ENCODE measurements around the gene PRKAG2.
A peak's percentile ranks its signal among the peaks of the same experiment; 100 is the strongest.
"Not testable (repeated sequence)": the region's sequence is repeated elsewhere in the genome, so short reads cannot be mapped to it uniquely, and the experiment has no call there.

PRKAG2 gene

DNA sequence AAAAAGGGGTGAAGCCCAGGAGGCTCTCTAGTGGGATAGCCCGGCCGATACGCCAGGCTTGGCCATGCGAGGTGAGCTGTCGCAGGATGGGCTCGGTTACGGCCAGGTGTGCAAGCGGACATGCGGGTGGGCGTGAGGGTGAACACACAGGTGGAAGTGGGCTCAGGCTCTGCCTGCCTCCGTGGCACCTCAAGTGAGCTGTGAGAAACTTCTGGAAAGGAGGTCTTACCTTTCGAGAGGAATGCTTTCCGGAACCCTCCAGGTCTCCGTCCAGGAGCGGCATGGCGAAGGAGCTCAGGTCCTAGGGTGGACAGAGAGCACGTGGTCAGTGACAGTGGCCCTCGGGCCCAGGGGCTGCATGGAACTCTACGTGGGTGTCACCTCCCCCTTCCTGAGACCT, 90.7 kb downstream of the PRKAG2 start:
- DNase-seq (ENCODE audit: low spot score), result no peak

DNA sequence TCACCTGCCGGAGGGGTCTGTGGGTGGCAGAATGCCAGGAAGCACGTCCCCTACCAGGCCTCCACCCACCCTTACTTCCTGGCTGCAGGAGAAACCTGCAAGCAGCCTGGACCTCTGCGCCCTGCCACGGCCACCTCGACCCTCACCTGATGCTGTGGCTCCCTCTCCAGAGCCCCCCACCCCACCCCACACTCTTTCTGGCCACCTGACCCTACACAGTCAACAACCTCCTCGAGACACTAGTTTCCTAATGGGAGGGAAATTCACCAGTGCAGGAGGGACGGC, 91.3 kb downstream of the PRKAG2 start:
- no peak for DNase-seq (ENCODE audit: low spot score)

DNA sequence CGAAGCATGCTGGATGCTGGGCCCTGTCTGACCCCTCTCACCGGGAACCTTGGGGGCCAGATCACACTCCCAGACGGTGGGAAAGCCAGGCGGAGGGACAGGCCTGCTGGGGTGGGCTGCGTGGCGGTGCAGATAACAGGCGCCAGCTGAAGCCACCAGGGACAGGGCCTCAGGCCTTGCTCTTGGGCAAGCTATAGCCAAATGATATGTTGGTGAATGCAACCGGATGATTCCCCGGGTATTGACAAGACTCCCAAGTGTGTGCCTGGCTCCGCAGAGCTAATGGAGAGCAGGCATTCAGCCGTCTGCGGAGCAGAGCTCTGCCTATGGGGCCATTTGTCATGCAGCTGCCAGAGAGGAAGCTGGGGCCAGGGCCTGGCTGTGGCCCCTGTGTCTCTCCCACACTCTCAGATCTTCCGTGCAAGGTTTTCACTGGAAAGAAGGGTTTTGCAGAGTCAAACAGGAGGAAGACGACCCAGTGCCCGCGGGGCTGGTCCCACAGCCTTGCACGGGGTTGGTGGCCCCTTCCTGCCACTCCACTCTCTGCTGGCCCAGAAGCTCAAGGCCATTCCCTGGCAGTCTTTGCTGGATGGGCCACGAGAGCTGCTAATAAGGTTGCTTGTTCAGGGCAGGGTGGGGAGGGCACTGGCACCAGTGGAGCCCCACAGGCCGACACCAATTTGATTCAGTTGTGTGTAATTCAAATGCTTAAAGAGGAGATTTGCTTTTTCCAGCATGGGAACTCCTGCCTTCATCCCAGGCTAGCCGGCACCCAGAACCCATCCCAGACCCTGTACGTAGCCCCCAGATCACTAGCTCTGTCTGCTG, 91.8 kb downstream of the PRKAG2 start:
- no peak for DNase-seq (ENCODE audit: low spot score)

DNA sequence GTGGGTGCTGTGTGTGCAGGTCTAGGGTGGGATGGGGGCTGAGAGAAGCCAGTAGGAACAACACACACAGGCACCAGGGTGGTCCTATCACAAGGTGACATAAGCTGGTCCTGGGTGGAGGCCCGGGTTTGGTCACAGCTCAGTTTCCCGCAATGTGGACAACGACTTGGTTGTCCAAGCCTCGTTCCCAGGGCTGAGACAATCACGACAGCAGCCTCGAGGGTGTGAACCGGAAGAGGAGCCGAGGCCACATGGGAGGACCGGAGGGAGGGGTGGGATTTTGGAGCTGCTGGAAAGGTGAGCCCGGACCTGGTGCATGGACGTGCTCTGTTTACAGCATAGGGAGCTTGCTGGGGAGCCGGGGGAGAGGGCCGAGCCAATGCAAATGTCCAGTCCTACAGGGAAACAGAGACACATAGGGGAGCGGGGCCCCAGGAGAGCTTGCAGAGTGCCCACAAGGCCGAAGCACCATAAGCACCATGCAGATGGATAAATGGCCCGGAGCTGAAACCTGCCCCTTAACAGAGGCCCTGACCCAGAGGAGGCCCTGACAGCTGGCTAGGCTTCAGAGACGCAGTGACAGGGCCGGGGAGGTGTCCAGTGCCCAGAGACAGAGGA, 92.8 kb downstream of the PRKAG2 start:
- DNase-seq (ENCODE audit: low spot score), result no peak

DNA sequence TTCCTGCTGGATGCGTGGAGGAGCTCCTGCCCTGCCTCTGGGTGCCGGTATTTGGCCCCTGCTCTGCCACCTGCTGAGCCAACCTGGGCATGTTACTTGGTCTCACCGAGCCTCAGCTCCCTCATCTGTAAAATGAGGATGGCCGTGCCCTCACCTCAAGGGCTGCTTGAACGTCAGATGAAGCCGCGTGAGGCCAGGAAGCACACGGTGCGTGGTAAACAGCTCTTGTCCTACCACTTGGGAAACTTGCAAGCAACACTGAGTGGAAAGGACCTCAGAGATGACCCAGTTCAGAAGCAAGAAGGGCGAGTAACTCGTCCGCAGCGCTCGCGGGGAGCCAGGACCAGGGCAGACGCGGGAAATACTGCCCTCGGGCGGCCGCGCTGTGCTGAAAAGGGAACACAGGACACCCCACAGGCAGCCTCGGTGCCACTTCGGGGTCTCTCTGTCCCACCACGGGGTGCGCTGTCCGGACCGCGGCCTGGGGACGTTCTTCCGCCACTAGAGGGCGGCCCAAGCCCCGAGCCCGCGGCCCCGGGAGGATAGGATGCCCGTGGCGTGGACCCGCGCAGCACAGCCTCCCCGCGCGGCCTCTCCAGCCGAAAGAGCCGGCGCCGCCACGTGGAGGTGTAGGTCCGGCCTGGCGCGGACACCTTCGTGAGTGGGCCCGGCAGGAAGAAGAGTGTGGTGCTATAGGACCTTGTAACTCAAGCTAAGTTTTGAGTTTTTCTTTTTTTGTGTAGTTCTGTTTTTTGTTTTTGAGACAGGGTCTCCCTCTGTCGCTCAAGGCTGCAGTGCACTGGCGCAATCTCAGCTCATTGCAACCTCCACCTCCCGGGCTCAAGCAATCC, 94.1 kb downstream of the PRKAG2 start:
- peak; percentile 90 for DNase-seq (ENCODE audit: low spot score)

DNA sequence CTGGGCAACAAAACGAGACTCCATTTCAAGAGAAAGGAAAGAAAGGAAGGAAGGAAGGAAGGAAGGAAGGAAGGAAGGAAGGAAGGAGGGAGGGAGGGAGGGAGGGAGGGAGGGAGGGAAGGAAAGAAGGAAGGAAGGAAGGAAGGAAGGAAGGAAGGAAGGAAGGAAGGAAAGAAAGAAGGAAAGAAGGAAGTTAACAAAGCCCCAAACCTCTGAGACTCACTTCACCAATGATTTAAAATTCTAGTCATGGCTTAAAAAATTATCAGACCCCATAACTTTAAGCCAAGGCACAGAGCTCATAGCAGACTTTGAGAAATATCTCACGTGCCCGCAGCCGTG, 94.7 kb downstream of the PRKAG2 start:
- not testable (repeated sequence) for DNase-seq (ENCODE audit: low spot score)

DNA sequence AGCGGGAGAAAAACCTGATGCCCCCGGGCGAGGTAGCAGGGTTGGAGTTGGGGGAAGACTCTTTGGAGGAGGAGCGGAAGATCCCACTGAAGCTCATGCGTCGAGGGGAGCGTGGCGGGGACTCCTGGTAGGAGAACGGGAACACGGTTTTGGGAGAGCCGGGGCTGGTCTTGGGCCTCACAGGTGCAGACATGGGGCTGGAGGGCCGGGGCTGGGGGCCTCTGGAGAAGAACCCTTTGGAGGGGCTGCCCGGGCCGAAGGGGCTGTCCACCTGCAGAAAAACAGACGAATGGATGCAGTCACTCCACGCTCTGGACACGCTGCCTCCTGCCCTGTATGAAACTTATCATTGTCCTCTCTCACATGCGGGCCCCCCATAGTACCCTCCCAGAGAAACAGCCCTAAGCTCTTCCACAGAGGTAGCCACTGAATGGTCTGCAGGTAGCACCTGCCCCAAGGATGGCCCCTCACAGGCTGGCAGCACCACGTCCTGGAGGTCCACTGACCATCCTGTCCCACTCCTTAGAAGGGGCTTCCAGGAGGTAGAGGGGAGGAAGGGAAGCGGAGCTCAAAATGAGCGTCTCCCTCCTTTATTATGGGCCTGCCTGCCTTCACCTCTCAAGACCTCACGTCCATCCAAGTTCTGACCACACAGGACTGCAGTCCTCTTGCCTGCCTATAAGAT, 95.6 kb downstream of the PRKAG2 start:
- no peak for DNase-seq (ENCODE audit: low spot score)

DNA sequence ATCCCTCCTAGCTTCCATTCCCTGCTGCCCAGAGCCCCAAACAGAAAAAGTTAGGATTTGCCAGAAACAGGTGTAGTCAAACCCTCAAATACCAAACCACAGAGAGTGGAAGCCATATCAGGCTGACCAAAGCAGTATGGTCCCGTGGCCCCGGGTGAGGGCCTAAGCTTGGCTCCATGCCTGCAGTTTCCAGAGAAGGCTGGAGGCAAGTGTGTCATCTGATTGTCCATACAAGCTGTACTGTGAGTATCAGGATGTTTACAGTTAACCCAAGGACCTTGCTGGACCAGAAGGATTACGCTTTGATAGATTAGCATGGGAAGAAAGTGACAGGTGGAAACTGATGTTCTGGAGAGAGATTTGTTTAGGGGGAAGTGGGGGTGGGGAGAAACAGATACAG, 96.3 kb downstream of the PRKAG2 start:
- no peak for DNase-seq (ENCODE audit: low spot score)

DNA sequence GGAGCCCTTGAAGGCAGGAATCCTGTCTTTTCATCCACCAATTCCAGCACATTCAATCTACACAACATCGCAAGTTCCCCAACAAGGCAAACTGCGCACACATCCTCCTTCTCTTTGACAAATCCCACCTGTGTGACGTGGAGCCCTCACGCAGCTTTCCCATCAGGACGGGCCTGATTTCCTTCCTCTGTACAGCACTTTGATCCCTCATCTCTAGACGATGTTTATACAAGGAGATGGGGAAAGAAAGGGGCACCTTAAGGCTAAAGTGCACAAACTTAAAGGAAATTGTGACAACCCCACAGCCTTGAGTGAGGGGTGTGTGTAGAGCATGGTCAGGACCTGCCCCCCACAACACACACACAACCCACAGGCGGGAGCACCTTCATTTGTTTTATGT, 97.2 kb downstream of the PRKAG2 start:
- no peak for DNase-seq (ENCODE audit: low spot score)

DNA sequence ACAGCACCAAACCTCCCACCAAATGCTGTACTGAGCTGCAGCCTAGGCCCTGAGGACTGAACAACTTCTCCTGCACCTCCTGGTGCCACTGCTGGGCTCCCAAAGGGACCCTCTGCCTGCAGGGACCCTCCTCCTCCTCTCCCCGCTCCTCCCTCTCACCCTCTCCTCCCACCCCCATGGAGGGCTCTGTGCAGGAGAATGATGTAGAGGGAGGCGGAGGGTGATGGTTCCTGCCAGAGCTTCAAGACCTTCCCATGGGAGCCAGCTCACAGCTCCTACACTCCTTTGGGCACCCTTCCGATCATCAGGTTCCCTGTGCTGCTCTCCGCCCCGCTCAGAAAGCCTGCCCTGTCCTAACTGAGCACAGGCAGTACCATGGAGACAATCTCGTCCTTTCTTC, 97.7 kb downstream of the PRKAG2 start:
- DNase-seq (ENCODE audit: low spot score), result no peak

DNA sequence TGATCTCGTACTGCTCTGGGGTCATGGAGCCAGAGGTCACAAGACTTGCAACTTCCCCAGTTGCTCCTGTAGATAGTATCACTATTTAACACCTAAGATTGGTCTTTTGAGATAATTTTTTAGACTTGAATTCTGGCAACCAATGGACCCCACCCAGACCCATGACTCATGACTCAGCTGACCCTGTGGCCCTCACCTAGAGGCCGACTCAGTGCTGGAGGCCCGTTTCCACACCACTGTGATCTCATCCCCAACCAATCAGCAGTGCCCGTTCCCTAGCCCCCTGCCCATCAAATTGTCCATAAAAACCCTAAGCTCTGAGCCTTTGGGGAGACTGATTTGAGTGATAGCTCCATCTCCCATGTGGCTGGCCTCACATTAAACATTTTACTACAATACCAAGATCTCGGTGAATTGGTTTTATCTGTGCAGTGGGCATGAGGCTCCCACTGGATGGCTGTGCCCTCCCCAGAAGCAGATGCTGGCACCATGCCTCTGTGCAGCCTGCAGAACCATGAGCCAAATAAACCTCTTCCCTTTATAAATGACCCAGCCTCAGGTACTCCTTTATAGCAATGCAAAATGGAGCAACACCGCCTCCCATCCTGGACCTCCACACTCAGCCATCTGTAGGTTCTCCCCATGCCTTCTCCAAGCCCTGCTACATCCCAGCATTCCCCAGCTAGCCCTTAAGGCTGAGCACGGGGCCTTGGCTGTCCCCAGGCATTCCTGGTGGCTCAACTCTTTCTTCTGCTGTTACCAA, 98.8 kb downstream of the PRKAG2 start:
- DNase-seq (ENCODE audit: low spot score), result no peak

DNA sequence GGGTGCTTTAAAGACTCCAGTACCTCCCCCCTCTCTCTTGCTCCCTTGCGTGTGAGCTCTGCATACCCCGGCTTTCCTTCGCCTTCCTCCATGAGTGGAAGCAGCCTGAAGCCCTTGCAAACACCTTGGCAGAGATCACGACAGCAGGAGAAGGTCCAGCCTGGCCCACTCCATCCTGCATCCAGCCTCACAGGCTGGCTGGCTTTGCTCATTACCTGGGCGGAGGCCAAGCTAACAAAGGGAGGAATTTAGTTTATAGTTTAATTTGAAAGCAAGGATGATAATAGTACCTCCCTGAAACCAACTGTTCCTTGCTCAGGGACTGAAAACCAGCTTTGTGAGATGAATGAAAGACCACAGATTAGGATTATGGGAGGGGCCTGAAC, 99.4 kb downstream of the PRKAG2 start:
- DNase-seq (ENCODE audit: low spot score), result no peak

DNA sequence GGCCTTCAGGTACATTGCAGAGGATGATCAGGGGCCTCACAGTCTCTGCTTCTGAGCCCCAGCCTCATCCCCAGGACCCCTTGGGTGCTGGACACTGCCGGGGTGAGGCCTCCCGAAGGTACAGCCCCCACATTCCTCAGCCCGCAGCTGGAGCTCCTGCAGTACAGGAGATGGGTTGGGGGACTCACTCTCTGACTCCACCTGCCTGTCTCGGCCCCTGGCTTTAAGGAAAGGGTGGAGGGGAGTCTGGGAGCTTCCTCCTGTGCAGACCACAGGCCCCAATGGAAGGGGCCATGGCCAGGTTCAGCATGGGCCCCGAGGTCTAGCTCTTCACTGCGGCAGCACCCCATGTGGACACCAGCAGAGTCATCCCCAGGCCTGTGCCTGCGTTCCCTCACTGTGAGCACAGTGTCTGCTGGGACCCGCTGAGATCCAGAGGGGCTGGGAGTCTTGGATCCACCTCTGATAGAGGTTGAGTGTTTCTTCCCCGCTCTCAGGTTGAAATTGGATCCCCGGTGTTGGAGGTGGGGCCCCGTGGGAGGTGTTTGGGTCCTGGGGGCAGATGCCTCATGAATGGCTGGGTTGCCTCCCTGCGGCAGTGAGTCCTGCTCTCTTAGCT, 99.9 kb downstream of the PRKAG2 start:
- DNase-seq (ENCODE audit: low spot score), result no peak

DNA sequence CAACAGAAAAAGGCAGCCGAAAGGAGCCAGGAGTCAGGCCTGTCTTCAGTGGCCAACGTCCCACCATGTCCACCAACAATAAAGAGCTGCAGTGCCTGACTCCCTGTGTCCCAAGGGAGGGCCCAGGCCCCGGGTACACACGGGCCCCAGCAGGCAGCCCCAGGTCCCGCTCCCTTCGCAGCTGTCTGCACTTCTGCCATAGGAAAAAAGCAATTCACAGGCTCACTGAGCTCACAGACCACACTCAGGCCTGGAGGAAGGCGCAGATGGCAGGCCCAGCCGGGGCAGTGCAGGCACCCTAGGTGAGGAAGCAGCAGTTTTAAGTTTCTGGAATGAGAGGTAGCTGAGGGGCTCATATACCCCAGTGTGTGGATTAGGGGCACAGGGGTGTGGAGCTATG, 100.5 kb downstream of the PRKAG2 start:
- no peak for DNase-seq (ENCODE audit: low spot score)

DNA sequence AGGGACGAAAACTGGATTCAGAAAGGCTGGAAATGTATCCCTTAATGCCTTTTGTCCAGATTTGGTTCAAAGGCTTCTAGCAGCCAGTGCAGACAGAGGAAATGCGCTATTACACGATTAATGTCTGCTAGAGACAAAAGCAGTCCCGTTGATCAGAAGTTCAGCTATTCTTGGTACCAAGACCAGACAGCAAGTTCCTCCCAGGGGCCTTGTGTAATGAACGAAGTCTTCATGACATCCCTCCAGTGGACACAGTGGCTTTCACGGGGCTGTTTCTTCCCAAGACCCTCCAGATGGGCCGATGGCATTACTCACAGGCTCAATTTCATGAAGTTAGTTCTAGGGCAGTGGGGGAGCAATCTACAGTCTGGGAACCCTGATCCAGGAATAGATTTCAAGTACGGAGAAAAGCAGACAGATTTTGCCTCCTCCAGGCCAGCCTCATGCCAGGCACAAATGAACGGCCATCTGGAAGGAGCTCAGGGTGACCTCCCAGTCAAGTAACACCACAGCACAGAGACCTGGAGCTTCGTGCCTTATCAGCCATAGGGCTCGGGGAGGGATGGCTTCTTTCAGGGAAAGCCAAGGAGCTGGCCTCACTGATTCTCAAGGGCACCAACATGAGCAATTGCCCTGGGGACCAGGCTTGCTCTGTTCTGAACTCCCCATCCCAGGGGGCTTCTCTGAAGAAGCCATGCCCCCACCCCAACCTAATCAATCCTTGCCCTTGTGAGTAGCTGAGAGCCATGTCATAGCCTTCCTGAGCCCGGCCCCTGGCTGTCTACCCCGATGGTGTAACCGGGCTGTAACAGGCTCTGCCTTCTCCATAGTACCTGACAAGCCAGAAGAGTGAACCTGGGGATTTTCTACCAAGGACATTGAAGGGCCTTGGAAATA, 101.1 kb downstream of the PRKAG2 start:
- no peak for DNase-seq (ENCODE audit: low spot score)

DNA sequence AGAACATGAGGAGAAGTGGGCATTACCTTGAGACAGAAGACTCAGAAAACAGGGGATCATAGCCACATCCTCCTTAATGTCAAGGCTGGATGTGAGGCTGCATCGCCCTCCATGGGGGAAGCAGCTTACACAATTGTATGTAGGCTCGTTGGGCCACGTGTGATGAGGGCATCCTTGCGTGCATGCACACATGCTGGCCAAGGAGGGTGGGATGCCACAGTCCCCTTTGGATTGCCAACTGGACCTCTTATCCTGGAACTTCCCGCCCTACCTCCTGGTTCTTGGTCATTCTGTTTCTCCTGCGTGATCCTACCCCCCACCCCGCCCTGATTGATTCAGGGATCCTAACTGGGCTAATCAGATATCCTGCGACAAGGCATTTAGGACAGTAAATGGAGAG, 102.0 kb downstream of the PRKAG2 start:
- DNase-seq (ENCODE audit: low spot score), result no peak

DNA sequence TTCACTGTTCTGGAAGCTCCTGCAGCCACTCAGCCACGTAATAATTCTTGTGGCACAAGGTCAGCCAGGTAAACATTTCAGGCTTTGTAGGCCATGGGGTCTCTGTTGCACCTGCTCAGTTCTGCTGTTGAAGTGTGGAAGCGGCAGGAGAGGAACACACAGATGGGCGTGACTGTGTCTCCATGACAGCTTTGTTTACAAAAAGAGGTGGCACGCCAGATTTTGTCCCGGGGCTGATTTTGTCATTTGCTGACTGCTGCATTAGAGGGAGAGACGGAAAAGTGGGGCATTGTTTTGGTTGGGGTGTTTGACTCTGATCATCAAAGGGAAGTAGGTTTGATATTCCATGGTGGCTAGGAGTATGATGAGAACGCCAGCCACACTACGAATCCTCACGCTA, 103.1 kb downstream of the PRKAG2 start:
- no peak for DNase-seq (ENCODE audit: low spot score)

DNA sequence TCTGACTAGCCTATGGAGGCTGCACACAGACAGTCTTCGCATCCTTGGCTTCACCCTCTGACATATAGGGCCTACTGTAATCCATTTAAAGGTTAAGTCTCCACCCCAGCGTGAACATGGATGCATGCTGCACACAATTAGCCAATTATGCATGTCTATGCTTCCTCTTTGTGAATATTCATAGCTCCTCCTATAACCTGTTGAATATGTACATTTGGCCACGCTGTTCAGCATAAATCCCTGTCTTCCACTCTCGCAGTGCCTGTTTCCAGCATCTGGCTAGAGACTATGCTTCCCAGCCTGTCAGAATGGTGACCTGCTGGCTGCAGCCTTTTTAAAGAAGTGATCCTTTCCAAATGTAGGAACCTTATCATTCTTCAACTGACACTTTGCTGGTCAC, 106.7 kb downstream of the PRKAG2 start:
- DNase-seq (ENCODE audit: low spot score), result no peak

DNA sequence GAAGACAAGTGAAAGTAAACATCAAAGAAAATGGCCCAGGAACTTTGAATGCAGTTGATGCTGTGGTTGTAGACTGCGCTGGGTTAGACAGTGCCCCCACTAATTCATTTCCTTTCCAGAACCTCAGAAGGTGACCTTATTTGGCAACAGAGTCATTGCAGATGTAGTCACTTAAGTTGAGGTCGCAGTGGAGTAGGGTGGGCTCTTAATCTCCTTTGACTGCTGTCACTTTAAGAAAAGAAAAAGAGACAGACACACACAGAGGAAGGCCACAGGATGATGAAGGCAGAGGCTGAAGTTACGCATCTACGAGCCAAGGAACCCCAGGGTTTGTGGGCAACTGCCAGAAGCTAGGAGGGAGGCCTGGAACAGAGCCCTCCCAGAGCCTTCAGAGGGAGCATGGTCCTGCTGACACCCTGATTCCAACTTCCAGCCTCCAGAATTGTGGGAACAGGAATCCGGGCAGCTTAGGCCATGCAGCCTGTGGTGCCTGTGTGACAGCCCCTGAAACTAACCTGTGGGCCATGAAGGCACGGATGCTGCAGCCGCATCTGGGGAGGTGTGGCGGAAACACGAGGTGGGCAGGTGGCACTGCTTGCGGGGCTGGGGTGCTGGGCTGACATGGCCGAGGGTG, 107.6 kb downstream of the PRKAG2 start:
- no peak for DNase-seq (ENCODE audit: low spot score)

DNA sequence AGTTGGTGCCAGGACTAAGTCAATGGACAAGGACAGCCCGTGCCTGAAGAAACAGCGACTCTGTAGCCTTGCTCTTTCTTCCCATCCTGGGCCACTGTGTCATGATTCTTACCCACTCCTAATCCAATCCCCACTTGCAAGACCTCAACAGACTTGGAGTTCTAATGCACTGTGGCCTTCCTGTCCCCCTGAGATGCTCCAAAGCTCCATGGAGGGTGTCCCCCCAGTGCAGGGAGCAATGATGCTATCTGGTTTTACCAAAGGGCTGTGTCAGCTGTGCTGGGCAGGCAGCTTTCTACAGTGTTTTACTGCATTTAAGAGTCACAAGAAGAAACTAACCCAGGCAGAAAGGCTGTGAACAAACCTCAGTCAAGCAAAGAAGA, 108.1 kb downstream of the PRKAG2 start:
- DNase-seq (ENCODE audit: low spot score), result no peak
